Kidney glomerular epithelial cell (primary cell): Measurements from ENCODE around the gene NET1.
A peak's percentile ranks its signal among the peaks of the same experiment; 100 is the strongest.
"Not testable (repeated sequence)": the region's sequence is repeated elsewhere in the genome, so short reads cannot be mapped to it uniquely, and the experiment has no call there.

Source experiments
- DNase-seq: peaks from one replicate; lab custom pipeline; 2025; lab: John Stamatoyannopoulos, UW

NET1 gene

GRCh38 chr10:5466451-5467206 lies 54.3 kb downstream of the NET1 start:
- peak; percentile 28 for DNase-seq

GRCh38 chr10:5467207-5467535 lies 54.8 kb downstream of the NET1 start:
- no peak for DNase-seq

GRCh38 chr10:5467634-5468255 lies 55.4 kb downstream of the NET1 start:
- DNase-seq: peak; percentile 44

GRCh38 chr10:5468262-5469106 lies 56.1 kb downstream of the NET1 start:
- no peak for DNase-seq

DNA sequence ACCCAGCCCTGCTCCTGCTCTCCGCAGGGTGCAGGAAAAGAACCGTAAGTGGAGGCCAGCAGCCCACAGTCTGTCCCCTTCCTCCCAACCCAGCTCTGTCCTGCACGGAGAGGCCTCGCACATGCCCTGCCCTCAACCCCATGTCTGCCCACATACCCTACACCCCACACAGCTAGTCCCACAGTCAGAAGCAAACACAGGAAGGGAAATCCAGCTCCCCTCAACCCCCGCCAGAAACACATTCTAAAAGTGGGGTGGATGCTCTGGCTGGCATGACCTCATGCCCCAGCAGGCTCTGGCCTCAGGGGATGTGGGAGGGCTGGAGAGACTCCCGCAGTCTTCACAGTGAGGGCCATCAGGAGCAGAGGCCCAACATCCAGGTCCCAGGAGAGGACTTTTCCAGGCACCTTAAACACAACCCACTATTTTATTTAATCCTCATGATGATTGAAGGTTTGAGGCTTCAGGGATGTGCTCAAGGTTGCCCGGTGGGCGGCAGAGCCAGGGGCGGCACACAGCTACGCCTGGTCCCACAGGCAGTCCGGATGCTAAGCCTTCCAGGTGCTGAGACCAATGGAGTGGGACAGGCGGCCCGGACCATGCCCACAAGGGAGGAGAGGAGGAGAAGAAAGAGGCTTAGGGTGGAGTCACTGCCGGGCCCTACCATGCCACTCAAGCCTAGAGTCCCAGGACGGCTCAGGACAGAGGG lies 57.1 kb downstream of the NET1 start:
- DNase-seq: no peak

- no peak for DNase-seq
These were observed 57.9 kb downstream of the NET1 start for GRCh38 chr10:5470062-5470751.

GRCh38 chr10:5474642-5475041 lies 62.3 kb downstream of the NET1 start:
- not testable (repeated sequence) for DNase-seq

DNA sequence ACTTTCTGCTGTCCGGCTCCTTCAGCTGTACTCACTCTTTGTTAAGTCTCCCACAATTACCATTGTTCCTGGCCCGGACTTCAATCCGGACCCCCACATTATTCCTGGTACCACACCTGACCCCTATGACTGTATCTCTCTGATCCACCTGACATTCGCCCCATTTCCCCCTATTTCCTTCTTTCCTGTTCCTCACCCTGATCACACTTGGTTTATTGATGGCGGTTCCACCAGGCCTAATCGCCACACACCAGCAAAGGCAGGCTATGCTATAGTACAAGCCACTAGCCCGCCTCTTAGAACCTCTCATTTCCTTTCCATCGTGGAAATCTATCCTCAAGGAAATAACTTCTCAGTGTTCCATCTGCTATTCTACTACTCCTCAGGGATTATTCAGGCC lies 62.7 kb downstream of the NET1 start:
- not testable (repeated sequence) for DNase-seq

GRCh38 chr10:5475974-5476807 lies 63.8 kb downstream of the NET1 start:
- not testable (repeated sequence) for DNase-seq

DNA sequence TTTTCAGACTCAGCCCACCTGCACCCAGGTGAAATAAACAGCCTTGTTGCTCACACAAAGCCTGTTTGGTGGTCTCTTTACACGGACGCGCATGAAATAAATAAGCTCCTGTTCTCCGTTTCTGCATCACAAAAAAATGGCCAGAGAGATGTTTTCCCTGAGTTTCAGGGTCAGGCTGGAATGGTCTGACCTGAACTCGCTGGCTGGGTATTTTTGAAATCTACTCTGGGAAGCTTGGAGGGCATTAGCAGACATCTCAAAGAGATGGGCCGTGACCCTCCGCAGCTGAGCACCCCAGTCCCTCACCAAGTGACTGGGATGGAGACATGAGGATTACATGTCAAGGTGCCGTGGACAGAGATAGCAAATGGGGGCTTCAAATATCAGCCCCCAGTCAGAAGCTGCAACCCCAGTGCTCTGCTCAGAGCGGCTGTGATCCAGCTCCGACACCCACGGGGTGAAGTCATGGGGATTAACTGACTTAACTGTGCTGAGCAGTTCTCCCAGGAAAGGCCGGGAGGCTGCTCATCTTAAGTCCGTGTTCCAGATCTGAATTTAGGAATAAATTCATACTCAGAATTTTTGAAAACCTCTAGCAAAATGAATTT lies 64.7 kb downstream of the NET1 start:
- no peak for DNase-seq

DNA sequence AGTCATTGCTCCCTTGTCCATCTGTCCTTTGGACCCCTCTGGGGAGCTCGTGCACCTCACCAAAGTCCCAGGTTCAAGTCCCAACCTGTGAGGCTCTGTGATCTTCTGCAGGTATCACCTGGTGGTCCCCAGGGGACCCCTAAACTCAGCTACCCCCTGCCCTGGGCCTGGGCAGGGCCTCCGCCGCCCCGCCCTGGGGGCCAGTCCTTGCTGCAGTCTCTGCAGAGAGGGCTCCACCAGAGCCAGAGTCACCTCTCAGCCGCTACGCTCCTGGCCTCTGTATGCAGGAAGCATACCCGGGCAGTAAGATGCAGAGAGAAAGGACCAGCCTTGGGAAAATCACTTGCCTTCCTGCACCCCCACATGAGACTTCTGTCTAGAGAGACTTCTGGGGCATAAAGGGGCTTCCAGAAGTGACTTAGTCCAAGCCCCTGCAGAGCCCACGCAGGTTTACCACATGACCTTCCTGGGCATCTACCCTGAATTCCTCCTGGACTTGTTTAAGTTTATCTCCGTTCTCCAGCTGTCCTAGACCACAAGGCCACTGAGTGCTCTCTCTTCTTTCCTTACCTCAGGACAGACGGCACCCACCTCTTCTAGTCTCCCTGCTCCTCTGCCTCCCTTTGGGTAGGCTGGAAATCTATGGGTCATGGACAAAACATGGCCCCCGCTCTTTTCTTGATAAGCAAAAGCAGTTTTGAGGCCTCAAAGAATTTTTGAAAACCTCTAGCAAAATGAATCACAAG lies 65.8 kb downstream of the NET1 start:
- DNase-seq: no peak

- no peak for DNase-seq
These were observed 66.4 kb downstream of the NET1 start for GRCh38 chr10:5478694-5479305.

- DNase-seq: no peak
These were observed 67.3 kb downstream of the NET1 start for GRCh38 chr10:5479481-5480161.

- DNase-seq: no peak
These were observed 68.0 kb downstream of the NET1 start for GRCh38 chr10:5480162-5480941.

- DNase-seq: no peak
These were observed 68.8 kb downstream of the NET1 start for GRCh38 chr10:5481121-5481520.

DNA sequence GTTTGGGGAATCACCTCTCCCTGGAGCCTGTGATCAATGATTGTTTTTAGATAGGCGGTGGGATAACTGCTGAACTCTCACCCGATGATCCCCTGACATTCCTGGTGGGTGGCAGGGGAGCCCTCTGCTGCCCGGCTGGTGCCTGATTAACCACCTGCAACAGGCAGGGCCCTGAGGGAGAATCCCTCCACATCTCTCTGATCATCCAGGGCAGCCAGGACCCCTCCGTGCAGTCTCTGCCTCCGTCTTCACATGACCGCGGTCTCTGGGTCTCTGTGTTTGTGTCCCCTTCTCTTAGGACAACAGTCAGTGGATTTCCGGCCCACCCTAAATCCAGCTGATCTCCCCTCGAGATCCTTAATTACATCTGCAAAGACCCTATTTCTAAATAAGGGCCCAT lies 69.7 kb downstream of the NET1 start:
- DNase-seq: no peak

- no peak for DNase-seq
These were observed 71.8 kb downstream of the NET1 start for GRCh38 chr10:5484205-5484604.

DNA sequence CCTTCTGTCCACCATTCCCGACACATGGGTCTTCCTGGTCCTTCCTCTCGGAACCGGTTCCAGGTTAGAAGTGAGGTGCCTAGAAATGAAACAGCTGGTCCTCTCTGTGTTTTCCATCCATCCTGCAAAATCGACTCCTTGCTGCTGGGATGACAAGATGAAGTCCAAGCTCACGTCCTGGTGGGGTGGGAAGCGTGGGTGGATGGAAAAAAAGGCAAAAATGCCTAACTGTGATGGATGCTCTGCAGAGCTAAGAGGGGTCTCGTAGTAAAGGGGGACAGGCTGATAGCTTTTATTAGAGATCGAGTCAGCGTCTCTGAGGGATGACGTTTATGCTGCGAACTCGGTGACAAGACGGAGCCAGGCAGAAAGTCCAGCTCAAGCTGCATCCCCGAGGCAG lies 72.9 kb downstream of the NET1 start:
- no peak for DNase-seq
